A673 (cell line): Measurements from ENCODE around the gene PRTN3. TPM values are rescaled to one million over a fixed set of nuclear protein-coding genes. Genes with fewer than 3 reads are reported as not detected.
A peak's percentile ranks its signal among the peaks of the same experiment; 100 is the strongest.

Experiments
- BruUV-seq: library from RNA; stranded (reverse); fragments of 400-500 nt; replicated peaks from 2 replicates; lab custom pipeline; 2021; lab: Mats Ljungman, UMichigan
- CTCF ChIA-PET: fragments of 300-600 bp; sonication (Branson Sonifier 250); formaldehyde crosslinking; loops from one replicate; lab custom pipeline; 2022; ENCODE audit warnings: antibody characterized with exemption; lab: Charles Lee
- POLR2A ChIA-PET: fragments of 300-600 bp; sonication (Branson Sonifier 250); formaldehyde crosslinking; loops from one replicate; lab custom pipeline; 2022; ENCODE audit warnings: antibody characterized with exemption; ENCODE audit not compliant: low non-redundant PET; lab: Charles Lee
- DNase-seq: peaks from one replicate; pipeline ENCODE4 v3.0.0-alpha.2; 2015; ENCODE audit warnings: low spot score
- H3K27ac ChIP-seq: fragments of 200-600 bp; sonication (generic); 2 replicates; pipeline ENCODE4 v1.5.1; 2016; ENCODE audit warnings: mixed run types, low read depth, mild to moderate bottlenecking, mixed read lengths, antibody characterized with exemption, low read length; ENCODE audit not compliant: poor library complexity, severe bottlenecking
- H3K27me3 ChIP-seq: fragments of 200-600 bp; sonication (generic); replicated peaks from 2 replicates; pipeline ENCODE4 v1.6.1; 2017; ENCODE audit warnings: mixed run types, low read depth, mild to moderate bottlenecking, mixed read lengths, antibody characterized with exemption, low read length; ENCODE audit not compliant: insufficient read depth, poor library complexity
- H3K36me3 ChIP-seq: fragments of 200-600 bp; sonication (generic); 2 replicates; pipeline ENCODE4 v1.6.1; 2016; ENCODE audit warnings: mixed run types, mild to moderate bottlenecking, mixed read lengths, antibody characterized with exemption, low read length; ENCODE audit not compliant: insufficient read depth, poor library complexity, severe bottlenecking
- H3K4me1 ChIP-seq: fragments of 200-600 bp; sonication (generic); 2 replicates; pipeline ENCODE4 v1.6.1; 2017; ENCODE audit warnings: mixed run types, mild to moderate bottlenecking, mixed read lengths, antibody characterized with exemption, low read length; ENCODE audit not compliant: insufficient read depth, poor library complexity, severe bottlenecking
- H3K4me3 ChIP-seq: fragments of 200-600 bp; sonication (generic); 2 replicates; pipeline ENCODE4 v1.5.1; 2016; ENCODE audit warnings: low read depth, mixed run types, mild to moderate bottlenecking, mixed read lengths, low read length; ENCODE audit not compliant: poor library complexity, severe bottlenecking
- H3K9me3 ChIP-seq: fragments of 200-600 bp; sonication (generic); 2 replicates; pipeline ENCODE4 v1.6.1; 2016; ENCODE audit warnings: mixed run types, low read depth, mild to moderate bottlenecking, mixed read lengths, antibody characterized with exemption, low read length; ENCODE audit not compliant: poor library complexity, severe bottlenecking
- CTCF ChIP-seq: fragments of 300-800, 200-600 bp; sonication (generic); conservative IDR thresholded peaks from 2 replicates; pipeline ENCODE4 v1.5.1; 2017; ENCODE audit warnings: low read depth, mild to moderate bottlenecking, antibody characterized with exemption, low read length, moderate library complexity, mixed read lengths
- EZH2 ChIP-seq: fragments of 200-600 bp; sonication (generic); IDR thresholded peaks from 2 replicates; pipeline ENCODE4 v1.6.1; 2017; ENCODE audit warnings: borderline replicate concordance, low read depth, mild to moderate bottlenecking, mixed read lengths, antibody characterized with exemption, low read length; ENCODE audit not compliant: poor library complexity, severe bottlenecking
- intact Hi-C: fragments of 100-400 bp; cut with micrococcal nuclease; formaldehyde crosslinking; loops from one replicate; pipeline ENCODE4 v1.10.0; 2022; ENCODE audit not compliant: unreplicated experiment
- total RNA-seq: library from RNA; stranded (reverse); gene quantifications from 2 replicates; pipeline ENCODE4 v1.2.3, GENCODE V29; 2021

PRTN3 gene
- total RNA-seq, 1 experiment from 2014 or later = not detected

DNA sequence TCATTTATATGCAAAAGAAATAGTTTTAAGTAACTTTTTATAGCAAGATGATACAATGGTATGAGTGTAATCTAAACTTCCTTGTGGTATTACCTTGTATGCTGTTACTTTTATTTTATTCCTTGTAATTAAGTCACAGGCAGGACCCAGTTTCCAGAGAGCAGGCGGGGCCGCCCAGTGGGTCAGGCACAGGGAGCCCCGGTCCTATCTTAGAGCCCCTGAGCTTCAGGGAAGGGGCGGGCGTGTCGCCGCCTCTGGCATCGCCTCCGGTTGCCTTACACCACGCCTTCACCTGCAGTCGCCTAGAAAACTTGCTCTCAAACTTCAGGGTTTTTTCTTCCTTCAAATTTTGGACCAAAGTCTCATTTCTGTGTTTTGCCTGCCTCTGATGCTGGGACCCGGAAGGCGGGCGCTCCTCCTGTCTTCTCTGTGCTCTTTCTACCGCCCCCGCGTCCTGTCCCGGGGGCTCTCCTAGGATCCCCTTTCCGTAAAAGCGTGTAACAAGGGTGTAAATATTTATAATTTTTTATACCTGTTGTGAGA lies 29.2 kb upstream of the PRTN3 start:
- Histone ChIP-seq H3K9me3 (no peaks in the 10 kb centered on the region), H3K27me3 (no peaks in the 10 kb centered on the region), H3K4me3 (no peak overlapping the region), H3K4me1 (peaks cover 25% of the 10 kb centered on the region), H3K27ac (peak overlapping the region; percentile 56), H3K36me3 (peaks cover 68% of the 10 kb centered on the region)
- TSS peak; percentile 56 for BruUV-seq
- CTCF ChIA-PET = no interaction called here
- intact Hi-C loops = no loop called here
- POLR2A ChIA-PET = no interaction called here
- no peak for DNase-seq
- no peak for TF ChIP-seq EZH2
- no peak for TF ChIP-seq CTCF

DNA sequence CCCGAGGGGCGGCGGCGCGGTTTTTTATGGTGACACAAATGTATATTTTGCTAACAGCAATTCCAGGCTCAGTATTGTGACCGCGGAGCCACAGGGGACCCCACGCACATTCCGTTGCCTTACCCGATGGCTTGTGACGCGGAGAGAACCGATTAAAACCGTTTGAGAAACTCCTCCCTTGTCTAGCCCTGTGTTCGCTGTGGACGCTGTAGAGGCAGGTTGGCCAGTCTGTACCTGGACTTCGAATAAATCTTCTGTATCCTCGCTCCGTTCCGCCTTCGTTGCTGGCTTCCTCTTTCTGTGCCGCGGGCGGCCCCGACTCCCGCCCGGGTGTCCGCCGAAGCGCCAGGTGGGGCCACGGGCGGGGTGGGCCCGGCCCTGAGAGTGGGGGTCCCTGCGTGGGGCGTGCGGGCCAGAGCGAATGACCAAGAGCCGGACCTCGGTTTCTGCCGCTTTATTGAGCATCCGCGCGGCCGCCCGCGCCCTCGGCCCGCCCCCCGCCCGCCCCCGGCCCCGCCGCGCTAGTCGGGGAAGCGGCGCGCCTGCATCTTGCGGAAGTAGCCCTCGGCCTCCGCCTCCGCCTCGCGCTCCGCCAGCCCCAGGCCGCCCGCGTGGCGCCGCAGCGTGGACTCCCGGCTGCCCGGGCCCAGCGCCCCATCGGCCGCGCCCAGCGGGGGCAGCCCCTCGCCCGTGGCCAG lies 28.6 kb upstream of the PRTN3 start:
- Histone ChIP-seq H3K9me3 (no peaks in the 10 kb centered on the region), H3K27ac (peak overlapping the region; percentile 56), H3K4me1 (peaks cover 18% of the 10 kb centered on the region), H3K27me3 (no peaks in the 10 kb centered on the region), H3K4me3 (no peak overlapping the region), H3K36me3 (peaks cover 61% of the 10 kb centered on the region)
- TF ChIP-seq CTCF = no peak
- no peak for TF ChIP-seq EZH2
- no TSS peak for BruUV-seq
- intact Hi-C loops = no loop called here
- DNase-seq = no peak
- POLR2A ChIA-PET = no interaction called here
- CTCF ChIA-PET = no interaction called here

DNA sequence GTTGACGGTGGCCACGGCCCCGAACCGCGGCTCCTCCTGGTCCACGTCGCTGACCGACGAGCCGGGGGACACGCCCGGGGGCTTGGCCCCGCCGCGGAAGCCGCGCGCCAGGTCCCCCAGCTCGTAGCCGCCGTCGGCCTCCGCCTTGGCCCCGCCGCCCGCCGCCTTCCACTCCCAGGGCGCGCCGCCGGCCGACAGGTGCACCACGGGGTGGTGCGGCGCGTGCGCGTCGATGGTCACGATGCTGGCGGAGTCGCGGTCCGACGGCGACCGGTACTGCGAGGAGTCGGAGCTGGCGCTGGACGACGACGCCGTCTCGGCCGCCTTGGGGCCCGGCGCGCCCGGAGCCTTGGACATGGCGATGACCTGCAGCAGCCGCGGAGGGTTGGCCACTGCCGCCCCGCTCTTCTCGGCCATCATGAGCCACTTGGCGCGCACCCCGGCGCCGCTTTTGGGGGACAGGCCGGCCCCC lies 28.0 kb upstream of the PRTN3 start:
- ChIA-PET CTCF (interaction anchor here (0.6 kb wide), 1 partner anchor 107 kb away, joined by 5 read pairs; no protein-coding TSS in a partner anchor), POLR2A (no interaction called here)
- H3K36me3 ChIP-seq = peaks cover 56% of the 10 kb centered on the region
- peaks cover 17% of the 10 kb centered on the region for H3K4me1 ChIP-seq
- DNase-seq = no peak
- TF ChIP-seq EZH2 (no peak), CTCF (no peak)
- H3K27me3 ChIP-seq = no peaks in the 10 kb centered on the region
- H3K27ac ChIP-seq = no peak overlapping the region
- H3K9me3 ChIP-seq = no peaks in the 10 kb centered on the region
- intact Hi-C loops = no loop called here
- no peak overlapping the region for H3K4me3 ChIP-seq
- no TSS peak for BruUV-seq
